Calu3 (cell line): Measurements from ENCODE around the gene TEX22. TPM values are rescaled to one million over a fixed set of nuclear protein-coding genes. Genes with fewer than 3 reads are reported as not detected.

Source experiments
- BruUV-seq: library from RNA; stranded (reverse); fragments of 400-500 nt; replicated peaks from 2 replicates; lab custom pipeline; 2021; lab: Mats Ljungman, UMichigan
- CTCF ChIA-PET: fragments of 300-600 bp; sonication (Branson Sonifier 250); formaldehyde crosslinking; loops from one replicate; lab custom pipeline; 2022; ENCODE audit warnings: antibody characterized with exemption; lab: Charles Lee
- DNase-seq: peaks from one replicate; pipeline ENCODE4 v3.0.0; 2022
- H3K27ac Mint-ChIP-seq: one replicate; pipeline ENCODE4 v1.8.0; 2022; ENCODE audit warnings: mixed read lengths; ENCODE audit not compliant: unreplicated experiment
- H3K27me3 Mint-ChIP-seq: one replicate; pipeline ENCODE4 v1.8.0; 2022; ENCODE audit warnings: mixed read lengths; ENCODE audit not compliant: unreplicated experiment
- H3K36me3 Mint-ChIP-seq: one replicate; pipeline ENCODE4 v1.8.0; 2022; ENCODE audit warnings: mild to moderate bottlenecking, moderate library complexity, mixed read lengths; ENCODE audit not compliant: insufficient read depth, unreplicated experiment
- H3K4me1 Mint-ChIP-seq: one replicate; pipeline ENCODE4 v1.8.0; 2022; ENCODE audit warnings: mild to moderate bottlenecking, low read depth, mixed read lengths; ENCODE audit not compliant: unreplicated experiment
- H3K4me3 Mint-ChIP-seq: one replicate; pipeline ENCODE4 v1.8.0; 2022; ENCODE audit warnings: mild to moderate bottlenecking, low read depth, moderate library complexity, mixed read lengths; ENCODE audit not compliant: unreplicated experiment
- H3K9me3 Mint-ChIP-seq: one replicate; pipeline ENCODE4 v1.8.0; 2022; ENCODE audit warnings: low read depth, mixed read lengths; ENCODE audit not compliant: unreplicated experiment
- CTCF ChIP-seq: fragments of 200-600 bp; IDR thresholded peaks from one replicate; pipeline ENCODE4 v1.8.0; 2022; ENCODE audit warnings: antibody characterized with exemption; ENCODE audit not compliant: unreplicated experiment
- intact Hi-C: fragments of 100-400 bp; cut with micrococcal nuclease; formaldehyde crosslinking; loops from one replicate; pipeline ENCODE4 v1.10.0; 2022; ENCODE audit not compliant: unreplicated experiment
- total RNA-seq: library from RNA; stranded (reverse); gene quantifications from 2 replicates; pipeline ENCODE4 v1.2.3, GENCODE V29; 2022

Gene TEX22
- total RNA-seq, 1 experiment from 2014 or later: 2.8 TPM

- intact Hi-C loops: no loop called here
- no peak for TF ChIP-seq CTCF
- no TSS peak for BruUV-seq
- no peak overlapping the region for H3K27ac Mint-ChIP-seq
- no peak for DNase-seq
- H3K4me1 Mint-ChIP-seq: no peaks in the 10 kb centered on the region
- CTCF ChIA-PET: interaction anchor here (0.6 kb wide), 1 partner anchor 325 kb away, joined by 3 read pairs; no protein-coding TSS in a partner anchor
- H3K36me3 Mint-ChIP-seq: peaks cover 26% of the 10 kb centered on the region
- no peak overlapping the region for H3K4me3 Mint-ChIP-seq
- no peaks in the 10 kb centered on the region for H3K9me3 Mint-ChIP-seq
- H3K27me3 Mint-ChIP-seq: no peaks in the 10 kb centered on the region
Observed at GRCh38 chr14:105460116-105460515, 61.8 kb downstream of the TEX22 start.

- no peaks in the 10 kb centered on the region for H3K27me3 Mint-ChIP-seq
- H3K27ac Mint-ChIP-seq: no peak overlapping the region
- BruUV-seq: no TSS peak
- CTCF ChIA-PET: no interaction called here
- H3K9me3 Mint-ChIP-seq: no peaks in the 10 kb centered on the region
- TF ChIP-seq CTCF: no peak
- H3K36me3 Mint-ChIP-seq: peaks cover 21% of the 10 kb centered on the region
- no peaks in the 10 kb centered on the region for H3K4me1 Mint-ChIP-seq
- H3K4me3 Mint-ChIP-seq: no peak overlapping the region
- intact Hi-C loops: no loop called here
- DNase-seq: no peak
Observed at GRCh38 chr14:105460616-105461015, 62.3 kb downstream of the TEX22 start.

GRCh38 chr14:105461903-105462302 is 63.6 kb downstream of the TEX22 start:
- peaks cover 20% of the 10 kb centered on the region for H3K36me3 Mint-ChIP-seq
- H3K27me3 Mint-ChIP-seq: no peaks in the 10 kb centered on the region
- no peak for TF ChIP-seq CTCF
- intact Hi-C loops: no loop called here
- CTCF ChIA-PET: no interaction called here
- H3K4me1 Mint-ChIP-seq: no peaks in the 10 kb centered on the region
- H3K9me3 Mint-ChIP-seq: no peaks in the 10 kb centered on the region
- H3K4me3 Mint-ChIP-seq: no peak overlapping the region
- DNase-seq: no peak
- H3K27ac Mint-ChIP-seq: peak overlapping the region; percentile 25
- no TSS peak for BruUV-seq

Other genes starting within 250 kb of the TEX22 start
- gene JAG2, start 229.8 kb upstream of the TEX22 start, total RNA-seq: 13.8 and 17.6 TPM in 2 replicates
- 38.0 TPM in 2 replicates for gene NUDT14, start 217.2 kb upstream of the TEX22 start, total RNA-seq
- 29.7 and 30.1 TPM in 2 replicates for gene BTBD6, start 150.0 kb upstream of the TEX22 start, total RNA-seq
- gene BRF1, start 97.5 kb upstream of the TEX22 start, total RNA-seq: 38.4 and 43.7 TPM in 2 replicates
- gene PACS2, start 83.8 kb upstream of the TEX22 start, total RNA-seq: 71.8 and 77.3 TPM in 2 replicates
- 161 and 168 TPM in 2 replicates for gene MTA1, start 21.3 kb downstream of the TEX22 start, total RNA-seq
- gene CRIP2, start 76.3 kb downstream of the TEX22 start, total RNA-seq: 70.1 and 71.8 TPM in 2 replicates
- gene CRIP1, start 88.3 kb downstream of the TEX22 start, total RNA-seq: 7.1 and 13.2 TPM in 2 replicates
- 33.7 and 36.8 TPM in 2 replicates for gene TEDC1, start 92.7 kb downstream of the TEX22 start, total RNA-seq
- gene TMEM121, start 128.0 kb downstream of the TEX22 start, total RNA-seq: 0.38 and 0.42 TPM in 2 replicates